DLD1 (cell line): ENCODE results near the gene LRRC36.

Experiments used
- in situ Hi-C: cut with HindIII; loops from 2 replicates; pipeline ENCODE4 v1.10.0; 2017; ENCODE audit warnings: low sequenced_read_pairs

Gene LRRC36

GRCh38 chr16:67387479-67388079 is 61.0 kb downstream of the LRRC36 start:
- in situ Hi-C loops: loop anchor here (5.0 kb wide), 2 partner anchors 50 to 55 kb away; no protein-coding TSS in a partner anchor

GRCh38 chr16:67388191-67388590 is 61.6 kb downstream of the LRRC36 start:
- in situ Hi-C loops: loop anchor here (5.0 kb wide), 2 partner anchors 51 to 54 kb away; no protein-coding TSS in a partner anchor

DNA sequence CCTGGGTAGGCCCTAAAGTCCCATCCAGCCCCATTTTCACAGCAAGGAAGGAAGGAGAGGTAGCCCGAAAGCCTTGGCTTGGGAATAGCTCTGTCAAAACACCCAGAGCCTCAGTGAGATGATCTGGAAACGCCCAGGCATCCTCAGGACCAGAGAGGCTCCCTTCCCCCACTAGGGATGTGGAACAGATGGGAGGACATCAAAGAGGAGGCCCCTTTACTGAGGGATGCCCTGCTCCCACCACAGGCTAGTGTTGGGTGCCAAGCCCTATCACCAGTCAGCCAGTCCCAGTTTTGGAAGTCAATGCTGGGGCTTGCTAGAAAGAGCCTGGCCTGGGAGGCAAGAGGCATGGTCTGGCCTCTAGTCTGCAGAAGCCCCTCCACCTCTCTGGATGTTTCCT is 62.0 kb downstream of the LRRC36 start:
- in situ Hi-C loops: loop anchor here (5.0 kb wide), 2 partner anchors 51 to 54 kb away; no protein-coding TSS in a partner anchor

- in situ Hi-C loops: loop anchor here (5.0 kb wide), 2 partner anchors 52 to 53 kb away; no protein-coding TSS in a partner anchor
Measured at GRCh38 chr16:67389911-67390815, 63.5 kb downstream of the LRRC36 start.

DNA sequence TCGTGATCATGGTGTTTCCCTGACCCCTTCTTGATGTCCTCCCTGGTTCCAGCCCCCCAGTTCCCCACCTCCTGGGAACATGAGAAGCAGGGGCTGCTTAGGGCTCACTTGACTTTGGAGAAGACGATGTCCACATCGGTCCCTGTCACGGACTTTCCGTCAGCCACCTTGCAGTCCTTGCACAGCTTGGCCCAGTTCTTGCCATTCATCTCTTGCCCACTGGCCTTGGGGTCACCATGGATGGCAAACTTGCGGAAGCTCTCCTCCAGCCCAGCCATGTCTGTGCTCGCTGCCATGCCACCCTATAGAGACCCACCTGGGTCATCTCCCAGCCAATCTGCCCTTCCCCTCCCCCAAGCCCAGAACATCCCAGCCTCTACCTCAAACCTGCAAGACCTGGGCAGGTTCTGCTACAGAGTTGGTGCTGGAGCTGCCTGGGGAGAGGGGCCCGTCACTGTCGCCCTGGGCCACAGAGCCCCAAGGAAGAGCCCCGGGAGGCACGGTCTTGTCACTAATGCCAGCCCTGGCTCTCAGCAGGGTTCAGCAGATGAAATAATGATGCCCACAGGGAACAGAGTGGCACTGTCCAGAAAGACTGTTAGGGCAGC is 64.3 kb downstream of the LRRC36 start:
- in situ Hi-C loops: no loop called here

DNA sequence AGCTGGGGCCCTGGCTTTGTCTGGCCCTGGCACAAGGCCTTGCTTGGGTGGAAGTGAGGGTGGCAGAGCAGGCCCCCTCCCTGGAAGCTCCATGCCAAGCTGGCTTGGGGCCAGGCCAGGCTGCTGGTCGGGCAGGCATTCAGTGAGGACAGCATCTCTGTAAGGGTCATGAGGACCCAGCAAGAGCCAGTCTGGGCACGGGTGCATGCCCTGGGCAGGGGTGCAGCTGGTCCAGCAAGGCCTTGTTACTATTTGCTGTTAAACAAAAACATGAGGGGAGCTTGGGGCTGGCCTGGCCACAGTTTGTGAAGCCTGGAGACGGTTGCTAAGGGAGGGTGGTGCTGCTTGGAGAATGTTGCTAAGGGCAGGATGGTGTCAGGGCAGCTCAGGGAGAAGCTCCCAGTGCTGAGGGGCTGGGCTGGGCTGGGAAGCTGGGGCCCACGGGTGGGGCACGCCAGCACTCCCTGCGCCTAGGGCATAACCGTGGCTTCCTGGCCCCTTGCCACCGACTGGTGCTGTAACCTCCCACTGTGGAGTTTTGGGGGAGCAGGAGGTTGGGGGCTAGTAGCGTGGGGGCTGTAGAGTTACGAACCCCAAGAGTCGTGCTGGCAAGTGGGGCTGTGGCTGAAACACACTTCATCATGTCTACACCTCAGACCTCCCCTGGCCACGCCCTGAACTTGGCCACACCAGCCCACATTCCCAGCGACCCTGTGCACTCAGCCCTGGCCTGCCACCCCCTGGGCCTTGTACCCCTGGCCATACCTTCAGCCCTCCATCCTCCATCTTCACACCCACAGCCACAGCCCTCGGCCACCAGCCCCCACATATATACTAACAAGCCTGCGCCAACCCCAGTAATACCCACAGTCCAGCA is 65.0 kb downstream of the LRRC36 start:
- in situ Hi-C loops: no loop called here

DNA sequence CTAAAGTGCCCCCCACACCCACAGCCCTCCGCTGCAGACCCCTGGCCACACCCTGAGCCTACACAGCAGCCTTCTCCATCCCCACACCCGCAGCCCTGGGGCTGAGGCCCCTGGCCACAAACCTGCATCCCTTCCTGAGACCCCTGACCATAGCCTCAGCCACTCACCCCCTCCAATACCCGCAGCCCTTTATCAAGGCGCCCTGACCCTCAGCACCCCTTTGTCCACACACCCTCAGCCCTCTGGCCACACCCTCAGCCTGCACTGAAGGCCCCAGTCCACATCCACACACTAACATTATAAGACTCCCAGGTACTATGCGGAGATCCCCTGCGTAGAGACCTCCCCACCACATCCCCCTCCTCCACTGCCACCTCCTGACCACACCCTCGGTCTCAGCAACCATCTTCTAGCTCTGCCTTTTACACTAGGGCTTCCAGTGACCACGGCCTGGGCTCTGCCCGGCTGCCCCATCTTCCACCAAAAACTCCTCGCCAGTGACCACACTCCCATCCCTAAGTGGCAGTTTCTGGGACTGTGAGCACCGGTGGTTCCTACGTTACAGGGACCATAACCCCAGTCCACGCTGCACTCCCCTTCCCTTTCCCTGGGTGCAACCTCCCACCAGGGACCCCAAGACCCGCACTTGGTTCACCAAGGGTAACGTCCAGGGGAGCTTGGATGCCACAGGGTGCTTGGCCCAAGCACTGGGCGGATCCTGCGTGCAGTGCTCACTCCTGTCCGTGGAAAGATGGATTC is 65.9 kb downstream of the LRRC36 start:
- in situ Hi-C loops: no loop called here

DNA sequence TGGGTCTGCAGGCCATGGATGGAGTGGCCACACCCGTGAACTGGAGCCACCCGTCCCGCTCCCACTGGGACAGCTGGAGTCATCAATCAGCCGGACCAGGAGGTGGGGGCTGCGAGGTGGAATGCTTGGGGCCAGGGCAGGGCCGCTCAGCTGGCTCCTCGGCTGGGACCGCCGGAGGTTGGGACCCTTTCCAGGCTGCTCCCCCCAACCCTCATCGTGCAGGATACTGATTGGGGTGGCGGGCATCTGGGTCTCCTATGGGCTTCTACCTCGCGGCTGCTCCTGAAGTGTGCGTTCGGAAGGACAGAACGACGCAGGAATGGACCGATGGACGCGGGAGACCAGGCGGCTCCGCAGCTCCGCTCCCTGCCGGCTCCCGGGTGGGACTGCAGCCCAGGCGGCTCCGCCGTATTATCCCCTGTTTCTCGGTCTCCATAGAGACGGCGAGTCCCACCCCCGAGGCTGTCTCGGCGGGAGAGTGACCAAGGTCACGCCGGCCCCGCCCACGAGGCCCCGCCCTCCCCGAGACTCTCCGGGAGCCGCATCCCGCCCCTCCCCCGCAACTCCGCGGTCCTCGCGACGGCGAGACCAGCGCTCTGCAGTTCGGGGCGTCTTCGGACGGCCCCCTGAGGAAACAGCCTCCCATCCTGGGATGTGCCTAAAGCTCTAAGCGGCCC is 66.6 kb downstream of the LRRC36 start, which contains the start of gene TPPP3:
Gene TPPP3 (minus strand): TSS at position 388 of the 677 bp plus-strand sequence. CDS start 2,387 bp downstream, outside the sequence.
- in situ Hi-C loops: no loop called here

DNA sequence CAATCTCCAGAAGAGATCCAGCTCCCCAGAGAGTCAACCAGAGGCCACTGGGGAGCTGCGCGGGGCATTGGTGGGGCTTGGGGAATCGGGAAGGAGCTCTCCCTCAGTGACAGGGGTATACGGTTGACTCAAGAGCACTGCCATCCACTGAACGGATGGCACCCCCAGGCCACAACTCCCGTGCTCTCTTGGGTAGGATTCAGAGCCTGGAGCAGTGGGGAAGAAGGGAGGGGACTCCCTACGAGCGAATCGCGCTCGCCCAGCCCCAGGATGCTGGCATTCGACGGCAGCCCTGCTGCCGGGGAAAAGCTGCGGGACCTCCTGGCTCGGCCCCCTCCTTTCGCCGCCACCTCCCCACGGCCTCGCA is 67.2 kb downstream of the LRRC36 start:
- in situ Hi-C loops: no loop called here

DNA sequence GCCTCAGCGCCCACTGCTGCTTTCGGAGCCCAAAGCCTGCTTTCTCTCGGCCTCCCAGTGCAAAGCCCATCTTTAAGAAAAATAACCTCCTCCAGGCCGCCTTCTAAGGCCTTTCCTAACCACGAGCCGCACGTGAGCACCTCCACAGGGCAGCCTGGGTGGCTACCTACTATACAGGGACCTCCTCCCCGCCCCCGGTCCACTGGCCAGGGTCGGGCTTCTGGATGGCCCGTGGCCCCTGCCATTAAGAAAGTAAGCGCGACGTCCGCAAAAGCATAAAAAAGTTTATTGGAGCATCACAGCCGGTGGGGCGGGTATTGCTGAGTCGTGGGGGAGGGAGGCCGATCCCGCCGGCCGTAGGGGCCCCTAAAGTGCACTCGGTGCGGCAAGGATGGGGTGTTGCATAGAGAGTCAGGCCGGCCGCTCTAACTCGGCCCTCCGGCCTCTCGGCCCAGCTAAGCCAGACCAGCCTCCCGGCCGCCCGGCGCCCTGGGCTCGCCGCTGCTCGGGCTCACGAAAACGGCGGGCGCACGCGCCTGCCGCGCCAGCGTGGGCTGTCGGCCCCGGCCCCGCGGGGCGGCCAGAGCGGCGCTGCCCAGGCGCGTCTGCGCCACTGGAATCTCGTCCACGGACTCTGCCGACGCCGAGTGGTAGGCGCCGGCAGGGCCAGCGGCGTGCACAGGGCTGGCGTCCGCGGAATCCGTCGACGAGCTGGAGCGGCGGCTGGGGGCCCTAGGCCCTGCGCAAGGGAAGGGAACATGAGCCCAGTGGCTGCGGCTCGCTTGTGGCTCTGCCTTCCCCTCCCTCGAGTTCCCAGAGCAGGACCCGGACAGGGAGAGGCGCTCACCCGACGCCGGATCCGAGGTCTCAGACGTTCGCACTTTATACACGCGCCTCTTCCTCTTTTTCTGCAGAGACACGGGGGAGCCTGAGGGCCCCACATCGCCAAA is 67.8 kb downstream of the LRRC36 start:
- in situ Hi-C loops: no loop called here

DNA sequence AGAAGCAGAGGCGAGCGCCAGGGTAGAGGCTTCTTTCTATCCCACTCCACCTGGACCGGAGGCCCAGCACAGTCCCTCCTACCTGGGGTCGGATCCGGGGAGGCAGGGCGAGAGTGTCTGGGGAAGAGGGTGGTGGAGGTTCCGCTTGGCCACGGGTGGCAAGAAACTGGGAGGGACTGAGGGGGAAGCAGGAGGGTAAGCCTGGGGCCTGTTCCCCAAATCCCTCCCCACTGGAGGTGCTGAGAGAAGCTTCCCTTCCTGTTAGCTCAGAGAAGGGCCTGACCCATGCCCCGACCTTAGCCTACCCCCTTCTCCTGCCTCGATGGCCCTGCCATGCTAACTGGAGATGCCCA is 68.5 kb downstream of the LRRC36 start:
- in situ Hi-C loops: no loop called here

- in situ Hi-C loops: no loop called here
Measured at GRCh38 chr16:67395458-67396158, 69.0 kb downstream of the LRRC36 start.

GRCh38 chr16:67396159-67397035 is 69.8 kb downstream of the LRRC36 start:
- in situ Hi-C loops: no loop called here

- in situ Hi-C loops: no loop called here
Measured at GRCh38 chr16:67397036-67397801, 70.6 kb downstream of the LRRC36 start.

- in situ Hi-C loops: no loop called here
Measured at GRCh38 chr16:67397812-67398545, 71.4 kb downstream of the LRRC36 start.
